Adipocyte (in vitro differentiated cells): ENCODE data around the gene MBP.

ENCODE experiments used
- DNase-seq: peaks from one replicate; pipeline ENCODE4 v3.0.0-alpha.2; 2015; ENCODE audit warnings: low read depth
- H3K27me3 ChIP-seq: replicated peaks from 2 replicates; pipeline ENCODE4 v1.7.0; 2013; ENCODE audit warnings: mild to moderate bottlenecking, low read length, moderate library complexity; ENCODE audit not compliant: control insufficient read depth, insufficient read depth
- H3K36me3 ChIP-seq: 2 replicates; pipeline ENCODE4 v1.7.0; 2013; ENCODE audit warnings: low read length, mild to moderate bottlenecking, moderate library complexity; ENCODE audit not compliant: control insufficient read depth, insufficient read depth, severe bottlenecking
- H3K4me1 ChIP-seq: 2 replicates; pipeline ENCODE4 v1.7.0; 2013; ENCODE audit warnings: mild to moderate bottlenecking, low read length, moderate library complexity; ENCODE audit not compliant: control insufficient read depth, insufficient read depth
- H3K4me3 ChIP-seq: 2 replicates; pipeline ENCODE4 v1.7.0; 2013; ENCODE audit warnings: mild to moderate bottlenecking, low read length, moderate library complexity
- H3K9ac ChIP-seq: 2 replicates; pipeline ENCODE4 v1.7.0; 2013; ENCODE audit warnings: mild to moderate bottlenecking, low read length, moderate library complexity
- H3K9me3 ChIP-seq: 2 replicates; pipeline ENCODE4 v1.7.0; 2013; ENCODE audit warnings: mild to moderate bottlenecking, low read length, moderate library complexity; ENCODE audit not compliant: control insufficient read depth

The MBP gene

DNA sequence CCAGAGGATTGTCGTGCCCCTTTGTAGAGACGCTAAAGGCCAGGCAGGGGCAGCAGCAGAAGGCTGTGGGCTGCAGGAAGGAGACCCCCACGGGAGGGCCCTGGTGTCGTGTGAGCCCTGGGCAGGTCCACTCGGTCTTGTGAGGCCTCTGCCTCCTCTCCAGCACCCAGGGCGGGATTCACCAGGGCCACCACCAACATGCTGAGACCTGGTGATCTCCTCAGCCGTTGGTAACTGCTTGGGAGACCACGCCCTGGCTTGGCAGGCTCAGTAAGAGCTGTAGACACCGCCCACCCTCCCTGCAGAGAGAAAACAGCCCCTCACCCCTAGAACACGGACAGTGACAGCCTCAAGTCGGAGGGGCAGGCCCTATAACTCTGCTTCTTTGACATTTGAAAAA lies 21.1 kb downstream of the MBP start:
- Histone ChIP-seq H3K4me1 (peaks cover 47% of the 10 kb centered on the region), H3K9ac (no peak overlapping the region), H3K4me3 (no peak overlapping the region), H3K9me3 (no peaks in the 10 kb centered on the region), H3K36me3 (no peaks in the 10 kb centered on the region), H3K27me3 (no peaks in the 10 kb centered on the region)
- DNase-seq, result no peak

DNA sequence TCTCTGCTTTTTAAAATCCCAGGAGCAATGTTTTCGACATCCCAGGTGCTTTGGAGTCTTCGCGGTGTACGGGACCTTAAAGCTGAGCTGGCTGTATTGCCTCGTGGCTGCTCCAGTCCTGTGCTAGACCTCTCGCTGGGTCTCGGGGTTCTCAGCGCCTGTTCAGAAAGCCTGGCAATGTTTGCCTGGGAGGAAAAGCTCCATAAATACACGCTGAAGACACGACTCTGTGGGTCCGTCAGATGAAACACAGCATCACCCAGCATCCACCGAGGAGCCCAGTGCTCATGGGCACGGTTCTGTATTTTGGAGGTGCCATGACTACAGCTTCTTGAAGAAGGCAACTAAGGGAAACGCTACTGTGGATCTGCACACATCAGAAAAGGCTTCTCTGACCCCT lies 21.6 kb downstream of the MBP start:
- DNase-seq, result no peak
- Histone ChIP-seq H3K9me3 (no peaks in the 10 kb centered on the region), H3K36me3 (no peaks in the 10 kb centered on the region), H3K9ac (no peak overlapping the region), H3K27me3 (no peaks in the 10 kb centered on the region), H3K4me3 (no peak overlapping the region), H3K4me1 (peaks cover 47% of the 10 kb centered on the region)

DNA sequence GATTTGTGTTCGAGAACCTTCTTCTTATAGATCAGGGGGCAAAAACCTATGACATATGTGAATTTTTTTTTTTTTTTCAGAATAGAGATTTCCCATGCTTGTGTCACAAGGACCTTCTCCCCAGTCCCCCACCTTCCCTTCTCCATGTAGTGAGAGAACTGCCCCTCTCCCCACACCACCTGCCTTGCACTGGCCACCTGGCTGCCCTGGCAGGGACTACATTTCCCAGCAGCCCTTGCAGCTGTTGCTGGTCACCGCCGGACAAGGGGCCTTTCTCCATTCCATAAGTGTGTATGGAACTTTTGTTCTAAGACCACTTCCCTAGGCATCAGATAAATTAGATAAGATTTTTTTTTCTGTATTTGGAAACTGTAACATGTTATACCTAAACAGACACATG lies 22.2 kb downstream of the MBP start:
- Histone ChIP-seq H3K27me3 (no peaks in the 10 kb centered on the region), H3K4me1 (peaks cover 52% of the 10 kb centered on the region), H3K9ac (no peak overlapping the region), H3K4me3 (no peak overlapping the region), H3K36me3 (no peaks in the 10 kb centered on the region), H3K9me3 (no peaks in the 10 kb centered on the region)
- no peak for DNase-seq

DNA sequence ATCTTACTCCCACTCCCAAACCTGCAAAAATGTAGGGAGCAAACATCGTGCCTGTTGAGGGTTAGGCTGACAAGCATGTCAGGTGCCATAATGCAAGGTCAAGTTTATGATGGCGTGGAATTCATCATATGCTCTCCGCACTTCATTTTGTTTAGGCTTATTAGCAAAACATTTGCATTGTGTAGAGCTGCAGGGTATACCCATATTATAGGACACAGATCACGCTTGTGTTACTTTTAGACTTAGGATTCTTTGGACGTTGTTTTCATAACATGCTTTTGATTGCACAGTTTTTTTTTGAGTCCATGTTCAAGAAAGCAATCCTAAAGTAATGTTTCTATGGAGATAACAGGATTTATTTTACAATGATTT lies 22.9 kb downstream of the MBP start:
- Histone ChIP-seq H3K9ac (no peak overlapping the region), H3K36me3 (no peaks in the 10 kb centered on the region), H3K4me3 (no peak overlapping the region), H3K27me3 (no peaks in the 10 kb centered on the region), H3K9me3 (no peaks in the 10 kb centered on the region), H3K4me1 (peaks cover 56% of the 10 kb centered on the region)
- no peak for DNase-seq

DNA sequence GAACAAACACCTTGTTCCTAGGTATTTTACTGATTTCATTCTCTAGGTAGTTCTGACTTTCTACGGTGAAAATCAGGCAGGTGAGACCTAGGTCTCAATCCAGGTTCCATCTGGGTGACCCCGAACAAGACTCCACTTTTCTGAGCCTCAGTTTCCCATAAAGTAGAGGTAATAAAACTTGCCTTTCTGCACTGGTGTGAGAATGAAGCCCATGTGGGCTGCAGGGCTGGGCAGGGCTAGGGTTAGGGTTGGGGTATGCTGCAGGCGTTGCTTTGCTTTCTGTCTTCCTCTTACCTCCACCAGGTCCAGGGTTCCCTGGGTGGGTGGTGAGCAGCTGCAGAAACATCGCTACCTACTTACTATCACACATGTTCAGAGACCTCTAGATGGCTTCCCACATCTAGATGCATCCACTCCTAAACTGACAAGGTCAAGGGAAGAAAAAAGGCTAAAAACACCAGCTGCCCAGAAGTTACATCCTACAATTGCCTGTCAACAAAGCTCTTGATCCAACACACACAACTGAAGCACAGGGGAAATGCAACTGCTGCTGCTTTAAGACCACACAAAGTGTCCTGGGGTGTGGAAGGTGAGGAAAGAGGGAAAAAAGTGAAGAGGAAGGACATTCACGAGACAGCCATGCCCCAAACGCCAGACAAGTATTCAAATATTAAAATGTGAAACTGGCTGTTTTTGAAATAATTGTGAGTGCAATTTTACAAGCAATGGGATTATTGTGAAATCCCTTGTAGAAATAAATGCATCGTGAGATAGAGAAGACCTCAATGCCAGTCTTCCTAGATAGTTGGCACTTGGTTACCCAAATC lies 23.5 kb downstream of the MBP start:
- Histone ChIP-seq H3K9ac (peak overlapping the region; percentile 83), H3K4me3 (peak overlapping the region; percentile 60), H3K27me3 (no peaks in the 10 kb centered on the region), H3K4me1 (peaks cover 56% of the 10 kb centered on the region), H3K9me3 (no peaks in the 10 kb centered on the region), H3K36me3 (no peaks in the 10 kb centered on the region)
- DNase-seq, result no peak

DNA sequence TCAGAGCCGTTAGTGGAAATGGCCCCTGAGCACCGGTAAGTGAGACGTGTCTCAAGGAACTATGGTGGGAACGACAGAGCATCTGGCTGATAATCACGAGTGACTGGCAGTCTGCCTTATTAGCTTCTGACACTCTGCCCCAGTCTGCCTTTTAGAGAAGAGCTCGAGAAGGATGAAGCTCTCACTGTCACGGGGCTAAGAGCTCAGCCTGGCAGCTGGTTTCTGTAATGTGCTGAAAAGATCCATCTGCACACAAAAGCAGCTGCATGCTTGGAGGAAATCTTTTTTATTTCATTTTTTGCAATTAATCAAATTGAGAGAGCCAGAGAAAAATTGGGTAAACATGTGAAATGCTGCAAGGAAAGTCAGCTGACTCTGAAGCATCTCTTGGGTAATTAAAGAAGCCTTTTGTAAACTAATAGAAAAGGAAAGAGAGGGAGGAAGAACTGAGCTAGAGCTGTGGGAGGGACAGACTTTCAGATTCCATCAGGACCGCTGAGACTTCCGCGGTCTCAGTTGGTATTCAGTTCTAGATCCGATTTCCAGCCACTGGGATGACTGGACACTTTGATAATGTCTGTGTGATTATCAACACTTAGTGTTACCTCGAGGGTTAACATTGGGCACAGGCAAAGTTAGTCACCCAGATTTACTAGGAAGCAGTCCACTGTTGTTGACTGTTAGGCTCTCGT lies 24.4 kb downstream of the MBP start:
- peak; percentile 75 for DNase-seq
- H3K36me3 ChIP-seq, result no peaks in the 10 kb centered on the region
- peaks cover 58% of the 10 kb centered on the region for H3K4me1 ChIP-seq
- H3K9me3 ChIP-seq, result no peaks in the 10 kb centered on the region
- peak overlapping the region; percentile 60 for H3K4me3 ChIP-seq
- H3K27me3 ChIP-seq, result no peaks in the 10 kb centered on the region
- H3K9ac ChIP-seq, result peak overlapping the region; percentile 83

DNA sequence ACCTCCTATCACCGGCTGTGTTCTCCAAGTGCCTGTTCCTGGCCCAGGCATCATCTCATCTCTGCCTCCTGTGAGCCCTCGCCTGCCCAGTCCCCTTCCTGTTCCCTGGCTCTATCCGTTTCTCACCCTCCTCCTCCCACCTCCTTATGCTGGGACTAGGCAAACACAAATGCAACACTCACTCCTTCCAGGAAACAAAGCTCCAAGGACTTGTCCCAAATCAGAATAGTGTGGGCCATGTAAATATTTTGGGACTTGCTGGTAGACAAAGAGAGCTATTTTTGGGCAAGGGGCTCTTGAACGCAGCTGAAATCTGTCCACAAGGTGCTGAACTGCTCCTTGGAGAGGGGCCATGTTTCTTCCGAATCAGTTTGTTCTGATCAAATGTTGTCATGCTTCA lies 25.3 kb downstream of the MBP start:
- Histone ChIP-seq H3K4me1 (peaks cover 67% of the 10 kb centered on the region), H3K4me3 (peak overlapping the region; percentile 60), H3K9me3 (no peaks in the 10 kb centered on the region), H3K36me3 (no peaks in the 10 kb centered on the region), H3K9ac (peak overlapping the region; percentile 83), H3K27me3 (no peaks in the 10 kb centered on the region)
- DNase-seq, result no peak

DNA sequence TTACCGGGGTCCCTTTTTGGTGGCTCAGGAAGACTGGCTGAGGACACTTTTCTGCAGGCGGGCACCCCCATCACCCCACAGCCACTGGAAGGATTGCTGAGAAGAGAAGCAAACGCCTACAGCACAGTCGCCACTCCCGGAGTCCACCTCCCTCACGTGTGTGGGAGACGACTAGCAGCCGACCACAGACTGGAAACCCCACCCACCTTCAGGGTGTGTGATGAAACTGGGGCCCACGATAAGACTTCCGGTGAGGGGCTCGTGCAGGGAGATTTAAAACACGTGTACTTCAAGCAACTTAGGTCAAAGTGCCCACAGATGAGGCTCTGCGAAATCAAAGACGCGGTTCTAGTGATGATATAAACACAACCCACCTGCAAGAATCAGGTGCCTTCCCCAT lies 26.3 kb downstream of the MBP start:
- no peak for DNase-seq
- no peaks in the 10 kb centered on the region for H3K36me3 ChIP-seq
- H3K9ac ChIP-seq, result no peak overlapping the region
- no peaks in the 10 kb centered on the region for H3K9me3 ChIP-seq
- no peaks in the 10 kb centered on the region for H3K27me3 ChIP-seq
- no peak overlapping the region for H3K4me3 ChIP-seq
- peaks cover 76% of the 10 kb centered on the region for H3K4me1 ChIP-seq

DNA sequence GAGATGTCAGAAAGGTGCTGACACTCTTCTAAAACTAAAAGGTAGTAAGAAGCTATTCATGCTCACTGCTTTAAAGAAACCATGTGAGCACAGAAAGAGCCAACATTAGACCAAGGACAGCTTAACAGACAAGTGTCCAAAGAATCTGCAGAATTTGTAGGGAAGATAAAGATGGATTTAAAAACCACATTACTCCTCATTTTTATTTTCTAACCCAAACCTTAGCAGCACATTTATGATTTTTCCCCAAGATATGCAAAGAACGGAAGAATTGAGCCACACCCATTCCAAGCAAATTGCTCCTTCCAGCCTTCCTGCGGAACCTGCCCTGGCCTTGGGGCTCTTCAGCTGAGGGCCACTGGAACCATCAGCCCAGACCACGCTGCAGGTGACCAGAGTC lies 26.9 kb downstream of the MBP start:
- no peaks in the 10 kb centered on the region for H3K9me3 ChIP-seq
- peak overlapping the region; percentile 88 for H3K9ac ChIP-seq
- no peaks in the 10 kb centered on the region for H3K27me3 ChIP-seq
- H3K4me3 ChIP-seq, result peak overlapping the region; percentile 55
- DNase-seq, result no peak
- H3K4me1 ChIP-seq, result peaks cover 83% of the 10 kb centered on the region
- no peaks in the 10 kb centered on the region for H3K36me3 ChIP-seq

DNA sequence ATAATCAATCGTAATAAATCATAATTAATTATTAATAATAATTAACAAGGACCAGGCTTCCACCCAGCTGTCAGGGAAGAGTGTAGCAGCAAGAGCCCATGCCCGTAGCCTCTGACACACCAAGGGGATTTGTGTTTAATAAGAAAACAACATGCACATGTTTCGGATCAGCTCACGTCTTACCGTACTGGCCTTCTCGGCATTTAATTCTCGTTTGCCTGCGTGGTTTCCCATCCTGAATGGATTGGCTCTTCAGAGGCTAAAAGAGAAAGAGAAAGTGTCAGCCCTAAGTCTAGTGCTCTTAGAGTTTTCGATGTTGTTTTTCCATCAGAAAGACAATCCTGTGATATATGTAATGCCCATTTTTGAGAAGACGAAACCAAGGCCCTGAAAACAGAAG lies 27.6 kb downstream of the MBP start:
- no peaks in the 10 kb centered on the region for H3K36me3 ChIP-seq
- peak overlapping the region; percentile 88 for H3K9ac ChIP-seq
- no peaks in the 10 kb centered on the region for H3K27me3 ChIP-seq
- no peak for DNase-seq
- no peaks in the 10 kb centered on the region for H3K9me3 ChIP-seq
- H3K4me1 ChIP-seq, result peaks cover 84% of the 10 kb centered on the region
- H3K4me3 ChIP-seq, result peak overlapping the region; percentile 55

DNA sequence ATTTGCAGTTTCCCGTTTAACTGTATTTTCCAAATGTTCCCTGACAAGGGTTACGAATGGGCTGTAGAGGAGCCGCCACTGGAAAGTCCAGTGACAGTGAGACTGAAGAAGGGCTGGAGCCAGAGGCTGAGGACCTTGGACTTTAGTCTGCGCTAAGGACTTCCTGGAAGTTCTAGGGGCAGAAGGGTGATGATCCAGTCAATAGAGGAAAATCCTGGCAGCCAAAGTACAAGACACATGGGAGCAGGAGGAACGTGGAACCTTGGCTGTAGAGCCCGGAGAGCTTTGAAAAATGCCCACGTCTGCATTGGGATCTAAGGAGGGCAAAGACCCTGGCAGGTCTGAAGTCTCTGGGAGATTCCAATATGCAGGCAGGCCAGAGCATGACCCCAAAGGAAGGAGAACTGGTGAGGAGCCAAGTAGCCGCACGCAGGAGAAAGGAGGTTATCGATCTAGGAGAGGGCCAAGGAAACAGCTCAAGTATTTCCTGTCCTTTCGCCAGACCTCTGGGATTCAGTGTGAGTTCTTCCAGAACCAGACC lies 28.5 kb downstream of the MBP start:
- Histone ChIP-seq H3K4me3 (peak overlapping the region; percentile 55), H3K27me3 (no peaks in the 10 kb centered on the region), H3K4me1 (peaks cover 77% of the 10 kb centered on the region), H3K9ac (peak overlapping the region; percentile 88), H3K36me3 (no peaks in the 10 kb centered on the region), H3K9me3 (no peaks in the 10 kb centered on the region)
- no peak for DNase-seq
